GM18870 (cell line): ENCODE results near the gene HAL.

ENCODE experiments used
- ATAC-seq: cut with Tn5 transposase; IDR thresholded peaks from one replicate; pipeline ENCODE4 v1.9.1; 2021; ENCODE audit warnings: moderate library complexity; ENCODE audit not compliant: unreplicated experiment

HAL gene, protein sequence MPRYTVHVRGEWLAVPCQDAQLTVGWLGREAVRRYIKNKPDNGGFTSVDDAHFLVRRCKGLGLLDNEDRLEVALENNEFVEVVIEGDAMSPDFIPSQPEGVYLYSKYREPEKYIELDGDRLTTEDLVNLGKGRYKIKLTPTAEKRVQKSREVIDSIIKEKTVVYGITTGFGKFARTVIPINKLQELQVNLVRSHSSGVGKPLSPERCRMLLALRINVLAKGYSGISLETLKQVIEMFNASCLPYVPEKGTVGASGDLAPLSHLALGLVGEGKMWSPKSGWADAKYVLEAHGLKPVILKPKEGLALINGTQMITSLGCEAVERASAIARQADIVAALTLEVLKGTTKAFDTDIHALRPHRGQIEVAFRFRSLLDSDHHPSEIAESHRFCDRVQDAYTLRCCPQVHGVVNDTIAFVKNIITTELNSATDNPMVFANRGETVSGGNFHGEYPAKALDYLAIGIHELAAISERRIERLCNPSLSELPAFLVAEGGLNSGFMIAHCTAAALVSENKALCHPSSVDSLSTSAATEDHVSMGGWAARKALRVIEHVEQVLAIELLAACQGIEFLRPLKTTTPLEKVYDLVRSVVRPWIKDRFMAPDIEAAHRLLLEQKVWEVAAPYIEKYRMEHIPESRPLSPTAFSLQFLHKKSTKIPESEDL

GRCh38 chr12:95996034-95996658, at the start of gene HAL:
Gene HAL (minus strand): TSS chr12:95996344. CDS start chr12:95995910, 434 bp downstream.
- ATAC-seq = no peak

- ATAC-seq = no peak
Measured at GRCh38 chr12:96045566-96045965, 49.4 kb upstream of the HAL start.

DNA sequence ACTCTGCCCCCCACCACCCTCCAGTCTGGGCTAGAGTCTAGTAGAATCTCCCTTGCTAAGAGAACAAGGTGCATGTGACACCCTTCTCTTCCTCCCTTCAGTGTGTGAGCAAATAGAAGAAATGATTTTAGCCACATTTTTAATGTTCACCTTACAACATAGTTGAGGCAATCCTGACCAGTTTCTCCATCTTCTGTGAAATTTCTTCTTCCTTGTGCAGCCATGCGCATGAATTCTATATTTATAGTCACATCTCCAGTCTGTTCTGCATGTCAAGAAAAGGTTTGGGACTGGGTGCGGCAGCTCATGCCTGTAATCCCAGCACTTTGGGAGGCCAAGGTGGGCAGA, 48.8 kb upstream of the HAL start:
- ATAC-seq = no peak

GRCh38 chr12:96044017-96044942, 48.1 kb upstream of the HAL start:
- no peak for ATAC-seq

DNA sequence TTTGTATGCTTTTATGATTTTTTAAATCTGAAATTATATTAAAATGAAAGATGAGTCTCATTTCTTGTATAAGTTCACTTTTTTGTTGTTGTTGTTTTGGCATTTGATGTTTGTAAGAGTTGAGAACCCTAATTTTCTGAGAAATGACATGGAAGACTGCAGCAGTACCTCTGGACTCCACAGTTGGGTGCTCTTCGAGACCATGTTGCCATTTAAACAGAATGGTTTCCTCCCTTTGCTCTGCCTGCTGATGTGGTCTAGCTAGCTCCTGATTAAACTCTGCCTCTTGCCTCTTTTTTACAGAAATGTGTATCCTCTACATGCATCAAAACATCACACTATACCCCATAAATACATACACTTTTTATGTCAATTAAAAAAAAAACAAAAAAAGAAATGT, 45.0 kb upstream of the HAL start:
- no peak for ATAC-seq

- ATAC-seq = no peak
Measured at GRCh38 chr12:96040305-96041133, 44.4 kb upstream of the HAL start.

GRCh38 chr12:96039516-96039915, 43.4 kb upstream of the HAL start:
- ATAC-seq = no peak

- no peak for ATAC-seq
Measured at GRCh38 chr12:96036765-96037455, 40.8 kb upstream of the HAL start.

DNA sequence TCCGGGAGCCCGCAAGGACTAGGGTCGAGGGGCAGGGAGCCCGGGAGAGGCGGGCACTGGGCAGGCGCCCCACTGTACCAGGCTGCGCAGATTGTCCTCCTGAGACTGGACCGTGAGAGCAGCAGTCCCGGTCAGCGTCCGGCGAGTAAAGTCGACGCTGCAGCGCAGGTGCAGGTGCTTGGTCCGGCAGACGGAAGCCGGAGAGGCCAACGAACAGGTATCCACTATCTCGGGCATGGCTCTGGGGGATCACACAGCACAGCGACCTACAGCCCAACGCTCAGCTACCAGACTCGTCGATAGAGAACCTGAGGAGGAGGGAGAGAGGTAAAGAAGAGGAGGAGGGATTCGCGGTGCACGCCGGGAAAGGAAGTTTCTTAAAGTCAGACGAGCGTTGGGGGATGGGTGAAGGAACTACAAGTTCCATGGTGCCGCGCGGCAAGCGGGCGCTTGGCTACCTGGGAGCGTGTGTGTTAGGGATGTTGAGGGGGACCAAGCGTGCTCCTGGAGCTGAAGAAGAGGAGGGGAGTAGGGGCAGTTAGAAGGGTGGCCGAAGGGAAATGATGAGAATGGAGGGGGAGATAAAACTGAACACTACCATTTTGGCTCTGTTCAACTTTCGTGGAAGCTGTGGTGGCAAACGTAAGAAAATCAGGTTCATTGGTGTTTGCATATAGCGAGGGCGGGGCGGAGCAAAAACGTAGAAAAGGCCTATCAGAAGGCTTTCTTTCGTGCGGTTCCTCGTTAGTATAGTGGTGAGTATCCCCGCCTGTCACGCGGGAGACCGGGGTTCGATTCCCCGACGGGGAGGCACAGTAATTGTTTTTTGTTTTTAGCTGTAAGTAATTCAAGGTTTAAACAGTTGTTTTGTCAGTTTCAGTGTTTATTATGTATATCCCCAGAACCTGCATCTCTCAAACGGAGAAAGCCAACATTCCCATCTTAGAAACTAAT, 39.4 kb upstream of the HAL start, which contains the start of gene LTA4H:
TSS of gene LTA4H (minus strand) at position 305 of the 954 bp plus-strand sequence. CDS start at position 237, 68 bp downstream.
- ATAC-seq = peak; percentile 88

DNA sequence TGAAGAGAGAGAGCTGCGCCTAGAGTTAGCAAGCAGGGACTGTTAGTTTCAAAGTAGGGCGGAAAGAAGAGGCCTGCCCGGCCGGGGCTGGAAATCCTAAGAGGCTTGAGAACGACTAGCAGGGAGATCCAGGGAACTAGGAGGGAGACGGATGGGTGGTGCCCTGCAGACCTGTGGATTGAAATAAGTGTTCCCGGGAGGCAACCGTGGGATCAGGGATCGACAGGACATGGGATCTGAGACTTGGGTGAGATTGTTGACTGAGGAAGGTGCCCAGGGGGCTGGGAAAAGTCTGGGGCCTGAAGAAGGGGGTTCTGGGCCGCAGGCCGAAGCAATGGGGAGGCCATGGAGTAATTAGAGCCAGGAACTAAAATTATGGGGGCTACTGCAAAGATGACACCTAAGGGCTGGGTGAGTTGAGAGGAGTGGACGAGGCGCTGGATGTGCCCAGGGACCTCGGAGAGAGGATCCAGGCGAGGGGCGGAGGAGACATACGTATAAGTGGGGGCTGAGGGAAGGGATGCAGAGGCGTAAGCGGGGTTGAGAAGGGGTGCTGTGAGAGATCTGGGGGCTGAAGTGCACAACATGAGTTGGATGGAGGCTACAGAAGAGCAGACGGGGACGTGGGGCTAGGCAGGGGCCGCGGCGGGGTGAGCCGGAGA, 38.6 kb upstream of the HAL start:
- ATAC-seq = peak; percentile 7

- no peak for ATAC-seq
Measured at GRCh38 chr12:96033549-96034389, 37.6 kb upstream of the HAL start.

- ATAC-seq = no peak
Measured at GRCh38 chr12:96029826-96030225, 33.7 kb upstream of the HAL start.

- ATAC-seq = no peak
Measured at GRCh38 chr12:96028538-96028937, 32.4 kb upstream of the HAL start.

DNA sequence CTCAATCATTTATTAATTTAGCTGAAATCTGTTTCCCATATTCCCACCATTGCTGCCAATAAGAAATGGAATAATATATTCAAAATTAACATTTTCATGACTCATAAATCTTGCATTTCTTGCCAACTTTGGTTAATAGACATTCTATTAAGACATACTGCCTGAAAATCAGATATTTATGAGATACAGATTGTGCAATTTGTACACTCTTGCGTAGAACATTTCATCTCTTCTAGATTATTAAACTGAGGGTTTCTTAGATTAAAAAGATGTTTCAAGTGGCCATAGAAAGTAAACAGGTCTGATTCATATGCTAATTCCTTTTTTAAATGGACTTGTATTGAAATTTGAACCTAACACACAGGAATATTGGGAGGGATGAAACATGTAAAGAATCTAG, 30.2 kb upstream of the HAL start:
- ATAC-seq = no peak

DNA sequence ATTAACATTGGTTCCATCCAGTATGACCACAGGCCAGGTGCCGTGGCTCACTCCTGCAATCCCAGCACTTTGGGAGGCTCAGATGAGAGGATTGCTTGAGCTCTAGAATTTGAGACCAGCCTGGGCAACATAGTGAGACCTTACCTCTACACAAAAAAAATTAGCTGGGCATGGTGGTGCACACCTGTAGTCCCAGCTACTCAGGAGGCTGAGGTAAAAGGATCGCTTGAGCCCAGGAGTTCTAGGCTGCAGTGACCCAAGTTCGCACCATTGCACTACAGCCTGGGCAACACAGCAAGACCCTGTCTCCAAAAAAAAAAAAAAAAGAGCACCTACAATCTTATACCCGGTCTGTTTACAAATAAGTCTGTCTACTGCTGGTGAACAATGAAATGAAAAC, 29.4 kb upstream of the HAL start:
- no peak for ATAC-seq

GRCh38 chr12:96020314-96021003, 24.3 kb upstream of the HAL start:
- peak; percentile 97 for ATAC-seq
